GM21619 (cell line): ENCODE data around the gene RASL10B.

Experiments
- ATAC-seq: cut with Tn5 transposase; IDR thresholded peaks from one replicate; pipeline ENCODE4 v1.9.1; 2021; ENCODE audit not compliant: unreplicated experiment

The RASL10B gene

GRCh38 chr17:35791681-35792350 lies 60.4 kb downstream of the RASL10B start:
- ATAC-seq = no peak
